ENCODE measurements around the gene METTL18. TPM values are rescaled to one million over a fixed set of nuclear protein-coding genes. Genes with fewer than 3 reads are reported as not detected.
A peak's percentile ranks its signal among the peaks of the same experiment; 100 is the strongest.
"Not testable (repeated sequence)": the region's sequence is repeated elsewhere in the genome, so short reads cannot be mapped to it uniquely, and the experiment has no call there.

The METTL18 gene
- total RNA-seq, result 1.9 TPM

- DNase-seq (ENCODE audit: low read depth in 2 of 3, low spot score in 2 of 3), result peak; percentile 83 to 98 (median 95)
Observed at GRCh38 chr1:169794530-169795416, at the start of gene METTL18. TSS of gene METTL18 (minus strand) at chr1:169794907. CDS start at chr1:169793695, 1,212 bp downstream.

- no peak for DNase-seq (ENCODE audit: low read depth in 2 of 3, low spot score in 2 of 3)
Observed at GRCh38 chr1:169838942-169839341, 44.2 kb upstream of the METTL18 start.

- DNase-seq (ENCODE audit: low read depth in 2 of 3, low spot score in 2 of 3), result no peak
Observed at GRCh38 chr1:169836198-169836597, 41.5 kb upstream of the METTL18 start.

- no peak for DNase-seq (ENCODE audit: low read depth in 2 of 3, low spot score in 2 of 3)
Observed at GRCh38 chr1:169835647-169836046, 40.9 kb upstream of the METTL18 start.

- no peak for DNase-seq (ENCODE audit: low read depth in 2 of 3, low spot score in 2 of 3)
Observed at GRCh38 chr1:169834869-169835268, 40.2 kb upstream of the METTL18 start.

- DNase-seq (ENCODE audit: low read depth in 2 of 3, low spot score in 2 of 3), result no peak
Observed at GRCh38 chr1:169833179-169833901, 38.6 kb upstream of the METTL18 start.

- DNase-seq (ENCODE audit: low read depth in 2 of 3, low spot score in 2 of 3), result no peak
Observed at GRCh38 chr1:169829671-169830070, 35.0 kb upstream of the METTL18 start.

GRCh38 chr1:169824153-169824552, 29.4 kb upstream of the METTL18 start:
- DNase-seq (ENCODE audit: low read depth in 2 of 3, low spot score in 2 of 3), result no peak

GRCh38 chr1:169821500-169821899, 26.8 kb upstream of the METTL18 start:
- no peak for DNase-seq (ENCODE audit: low read depth in 2 of 3, low spot score in 2 of 3)

- DNase-seq (ENCODE audit: low read depth in 2 of 3, low spot score in 2 of 3), result no peak
Observed at GRCh38 chr1:169816617-169817016, 21.9 kb upstream of the METTL18 start.

GRCh38 chr1:169814265-169814664, 19.6 kb upstream of the METTL18 start:
- no peak for DNase-seq (ENCODE audit: low read depth in 2 of 3, low spot score in 2 of 3)

GRCh38 chr1:169812131-169812530, 17.4 kb upstream of the METTL18 start:
- DNase-seq (ENCODE audit: low read depth in 2 of 3, low spot score in 2 of 3), result no peak

GRCh38 chr1:169811418-169812035, 16.8 kb upstream of the METTL18 start:
- not testable (repeated sequence) for DNase-seq (ENCODE audit: low read depth in 2 of 3, low spot score in 2 of 3)

GRCh38 chr1:169809370-169810095, 14.8 kb upstream of the METTL18 start:
- DNase-seq (ENCODE audit: low read depth in 2 of 3, low spot score in 2 of 3), result peak in 2 of 3 donors; percentile 22 to 67

GRCh38 chr1:169804941-169805340, 10.2 kb upstream of the METTL18 start:
- no peak for DNase-seq (ENCODE audit: low read depth in 2 of 3, low spot score in 2 of 3)

- peak in 1 of 3 donors; percentile 46 for DNase-seq (ENCODE audit: low read depth in 2 of 3, low spot score in 2 of 3)
Observed at GRCh38 chr1:169802888-169803287, 8.2 kb upstream of the METTL18 start.

GRCh38 chr1:169797281-169797680, 2.6 kb upstream of the METTL18 start:
- DNase-seq (ENCODE audit: low read depth in 2 of 3, low spot score in 2 of 3), result no peak

- no peak for DNase-seq (ENCODE audit: low read depth in 2 of 3, low spot score in 2 of 3)
Observed at GRCh38 chr1:169796274-169796810, 1.6 kb upstream of the METTL18 start.

GRCh38 chr1:169795687-169796086, 980 bp upstream of the METTL18 start:
- DNase-seq (ENCODE audit: low read depth in 2 of 3, low spot score in 2 of 3), result peak in 1 of 3 donors; percentile 3

GRCh38 chr1:169793730-169794129, 977 bp downstream of the METTL18 start:
- DNase-seq (ENCODE audit: low read depth in 2 of 3, low spot score in 2 of 3), result no peak
